ENCODE data around the gene RHNO1. TPM values are rescaled to one million over a fixed set of nuclear protein-coding genes. Genes with fewer than 3 reads are reported as not detected.
"Not testable (repeated sequence)": the region's sequence is repeated elsewhere in the genome, so short reads cannot be mapped to it uniquely, and the experiment has no call there.

The RHNO1 gene
- total RNA-seq, 1 experiment from 2014 or later: 37.7 TPM

GRCh38 chr12:2864198-2864597, 12.8 kb upstream of the RHNO1 start:
- no peaks in the 10 kb centered on the region for H3K27me3 ChIP-seq (ENCODE audit: control insufficient read depth, insufficient read depth, low read length)
- BruUV-seq (replicated peaks): no TSS peak
- in situ Hi-C loops (cut with HindIII; ENCODE audit: low pct_unique_long_range_greater_than_20kb, low sequenced_read_pairs): no loop called here
- no peaks in the 10 kb centered on the region for H3K9me3 ChIP-seq (ENCODE audit: control insufficient read depth, insufficient read depth, low read depth, low read length)
- intact Hi-C loops (cut with micrococcal nuclease; ENCODE audit: unreplicated experiment): no loop called here
- POLR2A ChIA-PET: no interaction called here
- CTCF ChIA-PET: interaction anchor here (0.9 kb wide), 1 partner anchor 9 kb away, joined by 3 read pairs; no protein-coding TSS in a partner anchor
- no peaks in the 10 kb centered on the region for H3K4me1 ChIP-seq (ENCODE audit: control insufficient read depth, insufficient read depth, low read length)
- H3K4me3 ChIP-seq (ENCODE audit: low read depth in 2 of 2, low read length in 2 of 2): no peak overlapping the region
- no peak for TF ChIP-seq TCF7L2 (IDR thresholded peaks at IDR 0.05; ENCODE audit: low read depth, low read length)
- TF ChIP-seq SIN3A (IDR thresholded peaks at IDR 0.05; ENCODE audit: borderline replicate concordance, insufficient read depth, low read depth, low read length): no peak
- no peak for TF ChIP-seq CTCF (IDR thresholded peaks at IDR 0.05)
- TF ChIP-seq REST (IDR thresholded peaks at IDR 0.05; ENCODE audit: insufficient read depth in 1 of 2, low read depth in 2 of 2, low read length in 1 of 2): no peak
- TF ChIP-seq POLR2AphosphoS5 (IDR thresholded peaks at IDR 0.05; ENCODE audit: low read depth, low read length): no peak
- ATAC-seq (no peak), DNase-seq (ENCODE audit: low read depth, low spot score) (no peak)
- no peak overlapping the region for H3K27ac ChIP-seq (ENCODE audit: low read length)
- H3K36me3 ChIP-seq (ENCODE audit: control insufficient read depth, insufficient read depth, low read length): peaks cover 3% of the 10 kb centered on the region

GRCh38 chr12:2868986-2869632, 7.9 kb upstream of the RHNO1 start:
- DNase-seq (ENCODE audit: low read depth, low spot score); H3K36me3 ChIP-seq (ENCODE audit: control insufficient read depth, insufficient read depth, low read length); in situ Hi-C loops (cut with HindIII; ENCODE audit: low pct_unique_long_range_greater_than_20kb, low sequenced_read_pairs); BruUV-seq (replicated peaks); H3K9me3 ChIP-seq (ENCODE audit: control insufficient read depth, insufficient read depth, low read depth, low read length); H3K4me3 ChIP-seq (ENCODE audit: low read depth in 2 of 2, low read length in 2 of 2); H3K27me3 ChIP-seq (ENCODE audit: control insufficient read depth, insufficient read depth, low read length); ATAC-seq; H3K27ac ChIP-seq (ENCODE audit: low read length); H3K4me1 ChIP-seq (ENCODE audit: control insufficient read depth, insufficient read depth, low read length); intact Hi-C loops (cut with micrococcal nuclease; ENCODE audit: unreplicated experiment): not testable (repeated sequence)
- CTCF ChIA-PET: interaction anchor here (0.6 to 0.7 kb wide), 2 partner anchors 22 to 76 kb away, joined by 3 to 4 read pairs; no protein-coding TSS in a partner anchor
- POLR2A ChIA-PET: interaction anchor here (0.7 kb wide), 1 partner anchor 24 kb away, joined by 7 read pairs; no protein-coding TSS in a partner anchor

- Histone ChIP-seq H3K27ac (ENCODE audit: low read length) (peak overlapping the region; percentile 96), H3K4me1 (ENCODE audit: control insufficient read depth, insufficient read depth, low read length) (peaks cover 7% of the 10 kb centered on the region), H3K36me3 (ENCODE audit: control insufficient read depth, insufficient read depth, low read length) (peaks cover 5% of the 10 kb centered on the region), H3K4me3 (ENCODE audit: low read depth in 2 of 2, low read length in 2 of 2) (peak overlapping the region; percentile 83 to 95), H3K27me3 (ENCODE audit: control insufficient read depth, insufficient read depth, low read length) (no peaks in the 10 kb centered on the region), H3K9me3 (ENCODE audit: control insufficient read depth, insufficient read depth, low read depth, low read length) (no peaks in the 10 kb centered on the region)
- BruUV-seq (replicated peaks): no TSS peak
- no peak for TF ChIP-seq TCF7L2 (IDR thresholded peaks at IDR 0.05; ENCODE audit: low read depth, low read length)
- TF ChIP-seq SIN3A (IDR thresholded peaks at IDR 0.05; ENCODE audit: borderline replicate concordance, insufficient read depth, low read depth, low read length): peak; percentile 39; the same call in 1 of the 2 replicates
- ChIA-PET POLR2A (interaction anchor here (0.7 kb wide), 1 partner anchor 96 kb away, joined by 9 read pairs; no protein-coding TSS in a partner anchor), CTCF (interaction anchor here (0.8 kb wide), 1 partner anchor 197 kb away, joined by 3 read pairs; no protein-coding TSS in a partner anchor)
- intact Hi-C loops (cut with micrococcal nuclease; ENCODE audit: unreplicated experiment): no loop called here
- no peak for DNase-seq (ENCODE audit: low read depth, low spot score)
- in situ Hi-C loops (cut with HindIII; ENCODE audit: low pct_unique_long_range_greater_than_20kb, low sequenced_read_pairs): no loop called here
- ATAC-seq: peak; percentile 85
Measured at GRCh38 chr12:2876431-2877046, 484 bp upstream of the RHNO1 start.

Data from Panc1 (cell line).